ENCODE measurements around the gene ABCC10. TPM values are rescaled to one million over a fixed set of nuclear protein-coding genes. Genes with fewer than 3 reads are reported as not detected.

ABCC10 gene
- total and polyA plus RNA-seq, 10 of the 15 experiments (the other 5 are each of a cell fraction or from before 2014, with no cell fraction given) = 0.80 to 18.2 (median 6.4) TPM

- no peaks in the 10 kb centered on the region; the same call in 1 of the 2 replicates for H4K20me1 ChIP-seq (ENCODE audit: control insufficient read depth, insufficient read depth)
- no peak for ATAC-seq
- intact Hi-C loops (cut with micrococcal nuclease; ENCODE audit: unreplicated experiment) (no loop called here), in situ Hi-C loops (cut with MboI) (no loop called here)
- H3K9ac ChIP-seq (ENCODE audit: control insufficient read depth, insufficient read depth, low read length) = no peak overlapping the region
- BruUV-seq (replicated peaks) = no TSS peak
- ChIA-PET SMC1A (ENCODE audit: uncharacterized antibody, unreplicated experiment) (no interaction called here), CTCF (interaction anchor here (0.7 to 2.2 kb wide), 4 partner anchors 62 to 216 kb away, joined by 3 to 8 read pairs (median 4); partner anchors contain the start of gene DNPH1), POLR2A (interaction anchor here (0.6 kb wide), 1 partner anchor 422 kb away, joined by 6 read pairs; no protein-coding TSS in a partner anchor), RAD21 (ENCODE audit: unreplicated experiment) (no interaction called here)
- 98% methylated on average over 8 of the region's 8 CpGs for WGBS (ENCODE audit: insufficient coverage, insufficient replicate concordance, low lambda C conversion rate, missing lambda C conversion rate)
- H3K27ac ChIP-seq (ENCODE audit: control insufficient read depth, insufficient read depth) = no peak overlapping the region
- H3K4me1 ChIP-seq (ENCODE audit: control insufficient read depth, insufficient read depth, low read length) = no peaks in the 10 kb centered on the region
- FAIRE-seq = no peak
- H3K79me2 ChIP-seq (ENCODE audit: control insufficient read depth, insufficient read depth, low read length) = no peaks in the 10 kb centered on the region
- H3K9me3 ChIP-seq (replicated peaks; ENCODE audit: control insufficient read depth, insufficient read depth, low read length) = no peaks in the 10 kb centered on the region
- H3K27me3 ChIP-seq (replicated peaks in 1 of 2; ENCODE audit: control insufficient read depth in 2 of 2, insufficient read depth in 2 of 2, low read length in 1 of 2) = no peaks in the 10 kb centered on the region
- no peak for DNase-seq (ENCODE audit: low read depth, low spot score)
- no peak overlapping the region for H3K4me2 ChIP-seq (ENCODE audit: control insufficient read depth, insufficient read depth)
- peaks cover 1 to 3% of the 10 kb centered on the region in 2 experiments; a peak in 3 of 4 replicates for H3K36me3 ChIP-seq (ENCODE audit: control insufficient read depth in 2 of 2, insufficient read depth in 2 of 2, low read length in 1 of 2)
- H3K4me3 ChIP-seq = no peak overlapping the region
- H2AFZ ChIP-seq (ENCODE audit: control insufficient read depth, low read depth, low read length) = no peak overlapping the region
- no peak for TF ChIP-seq TCF7 (IDR thresholded peaks at IDR 0.05; ENCODE audit: borderline replicate concordance)
- TF ChIP-seq SP1 (IDR thresholded peaks at IDR 0.05; ENCODE audit: low read depth, low read length) = no peak
- no peak for TF ChIP-seq NFXL1 (IDR thresholded peaks at IDR 0.05; ENCODE audit: borderline replicate concordance)
- TF ChIP-seq, protein P1, sequence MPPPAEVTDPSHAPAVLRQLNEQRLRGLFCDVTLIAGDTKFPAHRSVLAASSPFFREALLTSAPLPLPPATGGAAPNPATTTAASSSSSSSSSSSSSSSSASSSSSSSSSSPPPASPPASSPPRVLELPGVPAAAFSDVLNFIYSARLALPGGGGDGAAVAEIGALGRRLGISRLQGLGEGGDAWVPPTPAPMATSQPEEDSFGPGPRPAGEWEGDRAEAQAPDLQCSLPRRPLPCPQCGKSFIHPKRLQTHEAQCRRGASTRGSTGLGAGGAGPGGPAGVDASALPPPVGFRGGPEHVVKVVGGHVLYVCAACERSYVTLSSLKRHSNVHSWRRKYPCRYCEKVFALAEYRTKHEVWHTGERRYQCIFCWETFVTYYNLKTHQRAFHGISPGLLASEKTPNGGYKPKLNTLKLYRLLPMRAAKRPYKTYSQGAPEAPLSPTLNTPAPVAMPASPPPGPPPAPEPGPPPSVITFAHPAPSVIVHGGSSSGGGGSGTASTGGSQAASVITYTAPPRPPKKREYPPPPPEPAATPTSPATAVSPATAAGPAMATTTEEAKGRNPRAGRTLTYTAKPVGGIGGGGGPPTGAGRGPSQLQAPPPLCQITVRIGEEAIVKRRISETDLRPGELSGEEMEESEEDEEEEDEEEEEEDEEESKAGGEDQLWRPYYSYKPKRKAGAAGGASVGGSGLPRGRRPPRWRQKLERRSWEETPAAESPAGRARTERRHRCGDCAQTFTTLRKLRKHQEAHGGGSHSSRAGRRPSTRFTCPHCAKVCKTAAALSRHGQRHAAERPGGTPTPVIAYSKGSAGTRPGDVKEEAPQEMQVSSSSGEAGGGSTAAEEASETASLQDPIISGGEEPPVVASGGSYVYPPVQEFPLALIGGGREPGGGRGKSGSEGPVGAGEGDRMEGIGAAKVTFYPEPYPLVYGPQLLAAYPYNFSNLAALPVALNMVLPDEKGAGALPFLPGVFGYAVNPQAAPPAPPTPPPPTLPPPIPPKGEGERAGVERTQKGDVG (CRISPR knock-in tag; IDR thresholded peaks at IDR 0.05) = no peak
- no peak for TF ChIP-seq ETV6 (conservative IDR thresholded peaks at IDR 0.05 in 1 of 2, IDR thresholded peaks at IDR 0.05 in 1 of 2; ENCODE audit: borderline replicate concordance in 1 of 2, low read depth in 1 of 2)
- TF ChIP-seq NFIC (IDR thresholded peaks at IDR 0.05; ENCODE audit: low read depth, low read length) = no peak
- no peak for TF ChIP-seq STAT1 (conservative IDR thresholded peaks at IDR 0.05)
- no peak for TF ChIP-seq CEBPZ (IDR thresholded peaks at IDR 0.05; ENCODE audit: low read depth, low read length)
- no peak for TF ChIP-seq BCLAF1 (IDR thresholded peaks at IDR 0.05)
- TF ChIP-seq KDM1A (IDR thresholded peaks at IDR 0.05; ENCODE audit: borderline replicate concordance) = no peak
- TF ChIP-seq NR2C1 (IDR thresholded peaks at IDR 0.05) = no peak
These were observed 17.2 kb downstream of the ABCC10 start for GRCh38 chr6:43444582-43444981.

Measured in GM12878 (cell line).